SK-N-SH treated with all-trans-retinoic acid at 6 μM for 48 hours (cell line): ENCODE data around the gene PUSL1.

Experiments used
- ATAC-seq: fragments of 200-7000 bp; cut with Tn5 transposase; 3 replicates; pipeline ENCODE4 v1.9.1; 2020; ENCODE audit warnings: mild to moderate bottlenecking, moderate library complexity
- BACH2 ChIP-seq: fragments of 250-450 bp; sonication (Bioruptor Pico); IDR thresholded peaks from 2 replicates; pipeline ENCODE4 v1.9.0; 2021; ENCODE audit warnings: mild to moderate bottlenecking, borderline replicate concordance
- GLIS3 ChIP-seq: fragments of 250-450 bp; sonication (Bioruptor Pico); IDR thresholded peaks from 2 replicates; pipeline ENCODE4 v1.5.0; 2020; ENCODE audit warnings: mild to moderate bottlenecking, moderate library complexity
- ISL1 ChIP-seq: fragments of 250-450 bp; sonication (Bioruptor Pico); IDR thresholded peaks from 2 replicates; pipeline ENCODE4 v2.1.2; 2022; ENCODE audit warnings: mild to moderate bottlenecking, moderate library complexity
- OSR1 ChIP-seq: fragments of 250-450 bp; sonication (Bioruptor Pico); IDR thresholded peaks from 2 replicates; pipeline ENCODE4 v1.8.0; 2022; ENCODE audit warnings: moderate library complexity, mild to moderate bottlenecking, inconsistent platforms
- PATZ1 ChIP-seq: fragments of 250-450 bp; sonication (Bioruptor Pico); IDR thresholded peaks from 2 replicates; pipeline ENCODE4 v1.8.0; 2020; ENCODE audit warnings: mild to moderate bottlenecking, moderate library complexity, borderline replicate concordance
- PPARA ChIP-seq: fragments of 250-450 bp; sonication (Bioruptor Pico); IDR thresholded peaks from 2 replicates; pipeline ENCODE4 v1.5.0; 2020; ENCODE audit warnings: mild to moderate bottlenecking, borderline replicate concordance
- RARB ChIP-seq: fragments of 250-450 bp; sonication (Bioruptor Pico); IDR thresholded peaks from 2 replicates; pipeline ENCODE4 v1.8.0; 2021; ENCODE audit warnings: mild to moderate bottlenecking, moderate library complexity
- SNAI2 ChIP-seq: fragments of 250-450 bp; sonication (Bioruptor Pico); IDR thresholded peaks from 2 replicates; pipeline ENCODE4 v1.5.0; 2020; ENCODE audit warnings: mild to moderate bottlenecking, moderate library complexity
- TCF4 ChIP-seq: fragments of 250-450 bp; sonication (Bioruptor Pico); IDR thresholded peaks from 2 replicates; pipeline ENCODE4 v1.8.0; 2021; ENCODE audit warnings: mild to moderate bottlenecking, moderate library complexity, borderline replicate concordance
- TOX ChIP-seq: fragments of 250-450 bp; sonication (Bioruptor Pico); IDR thresholded peaks from 2 replicates; pipeline ENCODE4 v1.8.0; 2021; ENCODE audit warnings: mild to moderate bottlenecking, moderate library complexity, borderline replicate concordance
- TSHZ2 ChIP-seq: fragments of 250-450 bp; sonication (Bioruptor Pico); IDR thresholded peaks from 2 replicates; pipeline ENCODE4 v1.5.0; 2020; ENCODE audit warnings: mild to moderate bottlenecking, moderate library complexity
- ZC3H10 ChIP-seq: fragments of 250-450 bp; sonication (Bioruptor Pico); IDR thresholded peaks from 2 replicates; pipeline ENCODE4 v1.5.1; 2021; ENCODE audit warnings: mild to moderate bottlenecking, moderate library complexity
- ZFP3 ChIP-seq: fragments of 250-450 bp; sonication (Bioruptor Pico); IDR thresholded peaks from 2 replicates; pipeline ENCODE4 v1.5.0; 2020; ENCODE audit warnings: mild to moderate bottlenecking, moderate library complexity
- ZNF565 ChIP-seq: fragments of 450-650 bp; formaldehyde crosslinking; conservative IDR thresholded peaks from 2 replicates; pipeline ENCODE4 v1.5.0; 2020; ENCODE audit warnings: low read depth, mild to moderate bottlenecking, moderate library complexity
- ZNF70 ChIP-seq: fragments of 450-650 bp; formaldehyde crosslinking; IDR thresholded peaks from 2 replicates; pipeline ENCODE4 v1.5.0; 2020; ENCODE audit warnings: mild to moderate bottlenecking, moderate library complexity
- ZNF8 ChIP-seq: fragments of 450-650 bp; formaldehyde crosslinking; IDR thresholded peaks from 2 replicates; pipeline ENCODE4 v1.5.0; 2020; ENCODE audit warnings: mild to moderate bottlenecking, moderate library complexity
- TF ChIP-seq, protein P1 (sequence below): fragments of 250-450 bp; sonication (Bioruptor Pico); IDR thresholded peaks from 2 replicates; pipeline ENCODE4 v1.5.1; 2021; ENCODE audit warnings: mild to moderate bottlenecking, moderate library complexity
- TF ChIP-seq, protein P2 (sequence below): fragments of 250-450 bp; sonication (Bioruptor Pico); IDR thresholded peaks from 2 replicates; pipeline ENCODE4 v1.8.0; 2021; ENCODE audit warnings: low read depth, mild to moderate bottlenecking, moderate library complexity, borderline replicate concordance
- TF ChIP-seq, protein P3 (sequence below): fragments of 250-450 bp; sonication (Bioruptor Pico); IDR thresholded peaks from 2 replicates; pipeline ENCODE4 v1.5.1; 2020; ENCODE audit warnings: low read depth, mild to moderate bottlenecking, moderate library complexity

The PUSL1 gene

GRCh38 chr1:1340791-1341548 lies 32.6 kb downstream of the PUSL1 start:
- no peak for ATAC-seq
- TF ChIP-seq ZNF70 (CRISPR knock-in tag) (no peak), OSR1 (CRISPR knock-in tag) (no peak), ZC3H10 (CRISPR knock-in tag) (no peak), ZFP3 (no peak), BACH2 (CRISPR knock-in tag) (no peak), ZNF8 (CRISPR knock-in tag) (no peak), GLIS3 (CRISPR knock-in tag) (no peak), ISL1 (no peak), PATZ1 (CRISPR knock-in tag) (no peak), RARB (no peak), PPARA (CRISPR knock-in tag) (no peak)
- TF ChIP-seq, protein P1, sequence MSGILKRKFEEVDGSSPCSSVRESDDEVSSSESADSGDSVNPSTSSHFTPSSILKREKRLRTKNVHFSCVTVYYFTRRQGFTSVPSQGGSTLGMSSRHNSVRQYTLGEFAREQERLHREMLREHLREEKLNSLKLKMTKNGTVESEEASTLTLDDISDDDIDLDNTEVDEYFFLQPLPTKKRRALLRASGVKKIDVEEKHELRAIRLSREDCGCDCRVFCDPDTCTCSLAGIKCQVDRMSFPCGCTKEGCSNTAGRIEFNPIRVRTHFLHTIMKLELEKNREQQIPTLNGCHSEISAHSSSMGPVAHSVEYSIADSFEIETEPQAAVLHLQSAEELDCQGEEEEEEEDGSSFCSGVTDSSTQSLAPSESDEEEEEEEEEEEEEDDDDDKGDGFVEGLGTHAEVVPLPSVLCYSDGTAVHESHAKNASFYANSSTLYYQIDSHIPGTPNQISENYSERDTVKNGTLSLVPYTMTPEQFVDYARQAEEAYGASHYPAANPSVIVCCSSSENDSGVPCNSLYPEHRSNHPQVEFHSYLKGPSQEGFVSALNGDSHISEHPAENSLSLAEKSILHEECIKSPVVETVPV (CRISPR knock-in tag): no peak
- TF ChIP-seq, protein P2, sequence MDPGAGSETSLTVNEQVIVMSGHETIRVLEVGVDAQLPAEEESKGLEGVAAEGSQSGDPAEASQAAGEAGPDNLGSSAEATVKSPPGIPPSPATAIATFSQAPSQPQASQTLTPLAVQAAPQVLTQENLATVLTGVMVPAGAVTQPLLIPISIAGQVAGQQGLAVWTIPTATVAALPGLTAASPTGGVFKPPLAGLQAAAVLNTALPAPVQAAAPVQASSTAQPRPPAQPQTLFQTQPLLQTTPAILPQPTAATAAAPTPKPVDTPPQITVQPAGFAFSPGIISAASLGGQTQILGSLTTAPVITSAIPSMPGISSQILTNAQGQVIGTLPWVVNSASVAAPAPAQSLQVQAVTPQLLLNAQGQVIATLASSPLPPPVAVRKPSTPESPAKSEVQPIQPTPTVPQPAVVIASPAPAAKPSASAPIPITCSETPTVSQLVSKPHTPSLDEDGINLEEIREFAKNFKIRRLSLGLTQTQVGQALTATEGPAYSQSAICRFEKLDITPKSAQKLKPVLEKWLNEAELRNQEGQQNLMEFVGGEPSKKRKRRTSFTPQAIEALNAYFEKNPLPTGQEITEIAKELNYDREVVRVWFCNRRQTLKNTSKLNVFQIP (CRISPR knock-in tag): no peak
- TF ChIP-seq, protein P3, sequence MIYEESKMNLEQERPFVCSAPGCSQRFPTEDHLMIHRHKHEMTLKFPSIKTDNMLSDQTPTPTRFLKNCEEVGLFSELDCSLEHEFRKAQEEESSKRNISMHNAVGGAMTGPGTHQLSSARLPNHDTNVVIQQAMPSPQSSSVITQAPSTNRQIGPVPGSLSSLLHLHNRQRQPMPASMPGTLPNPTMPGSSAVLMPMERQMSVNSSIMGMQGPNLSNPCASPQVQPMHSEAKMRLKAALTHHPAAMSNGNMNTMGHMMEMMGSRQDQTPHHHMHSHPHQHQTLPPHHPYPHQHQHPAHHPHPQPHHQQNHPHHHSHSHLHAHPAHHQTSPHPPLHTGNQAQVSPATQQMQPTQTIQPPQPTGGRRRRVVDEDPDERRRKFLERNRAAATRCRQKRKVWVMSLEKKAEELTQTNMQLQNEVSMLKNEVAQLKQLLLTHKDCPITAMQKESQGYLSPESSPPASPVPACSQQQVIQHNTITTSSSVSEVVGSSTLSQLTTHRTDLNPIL (CRISPR knock-in tag): no peak

DNA sequence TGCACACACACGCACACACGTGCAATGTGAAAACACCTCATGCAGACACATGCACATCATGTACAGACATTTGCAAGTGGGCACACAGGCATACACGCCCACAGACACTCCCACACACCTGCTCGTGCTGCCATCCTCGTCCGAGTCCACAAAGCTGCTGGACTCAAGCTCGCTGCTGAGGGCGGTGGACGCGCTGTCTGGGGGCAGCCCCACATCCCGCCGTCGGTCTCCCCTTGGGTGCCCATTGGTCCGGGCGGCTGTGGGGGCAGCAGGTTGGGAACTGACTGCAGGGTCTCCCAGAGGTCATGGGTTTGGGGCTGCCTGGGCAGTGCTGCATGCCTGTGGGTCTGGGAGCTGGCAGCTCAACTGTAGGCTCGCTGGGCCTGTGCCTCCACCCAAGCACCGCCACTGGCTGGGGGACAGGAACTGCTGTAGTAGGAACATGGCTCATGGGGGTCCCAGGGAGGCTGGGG lies 33.2 kb downstream of the PUSL1 start:
- no peak for TF ChIP-seq TCF4 (CRISPR knock-in tag)
- no peak for TF ChIP-seq TOX (CRISPR knock-in tag)
- TF ChIP-seq, protein P2 (CRISPR knock-in tag): no peak
- TF ChIP-seq ZNF70 (CRISPR knock-in tag): no peak
- TF ChIP-seq ZFP3: no peak
- no peak for TF ChIP-seq TSHZ2 (CRISPR knock-in tag)
- TF ChIP-seq GLIS3 (CRISPR knock-in tag): no peak
- no peak for TF ChIP-seq ZNF8 (CRISPR knock-in tag)
- no peak for TF ChIP-seq SNAI2 (CRISPR knock-in tag)
- TF ChIP-seq ZNF565 (CRISPR knock-in tag): no peak
- no peak for TF ChIP-seq PATZ1 (CRISPR knock-in tag)
- TF ChIP-seq, protein P3 (CRISPR knock-in tag): no peak

More for the DNA sequence above, 33.2 kb downstream of the PUSL1 start:
- ATAC-seq: no peak
